Tibial nerve (tissue), 4 donors: Measurements from ENCODE around the gene OPCML. TPM values are rescaled to one million over a fixed set of nuclear protein-coding genes. Genes with fewer than 3 reads are reported as not detected.

ENCODE experiments used
- DNase-seq, 2 donors: peaks; one replicate each; pipeline ENCODE4 v3.0.0-alpha.2; 2019; ENCODE audit warnings: low spot score in 2 of 2
- H3K27ac ChIP-seq, 4 donors: fragments of 200-600 bp; sonication (generic) in 3 of 4; one replicate each; pipeline ENCODE4 v1.5.1; 2017 to 2019; ENCODE audit warnings: mild to moderate bottlenecking in 1 of 4
- H3K27me3 ChIP-seq, 2 donors: fragments of 200-600 bp; sonication (generic) in 1 of 2; one replicate each; pipeline versions ENCODE4 v1.5.1 to v1.6.0; 2017 to 2019
- H3K36me3 ChIP-seq, 3 donors: fragments of 200-600 bp; sonication (generic); one replicate each; pipeline ENCODE4 v1.5.1; 2018 to 2019
- H3K4me1 ChIP-seq, 4 donors: fragments of 200-600 bp; sonication (generic) in 3 of 4; one replicate each; pipeline ENCODE4 v1.5.1; 2017 to 2019
- H3K4me3 ChIP-seq, 4 donors: fragments of 200-600 bp; sonication (generic) in 3 of 4; one replicate each; pipeline ENCODE4 v1.5.1; 2017 to 2019; ENCODE audit warnings: mild to moderate bottlenecking in 1 of 4, moderate library complexity in 1 of 4
- H3K9me3 ChIP-seq, 4 donors: fragments of 200-600 bp; sonication (generic) in 3 of 4; one replicate each; pipeline ENCODE4 v1.5.1; 2017 to 2019
- CTCF ChIP-seq, 5 experiments: fragments of 200-600 bp in 3 of 5; fragments of 450-650 bp in 2 of 5; sonication (generic) in 3 of 5; IDR thresholded peaks; one replicate each; pipeline ENCODE4 v1.5.1; 2016 to 2019; ENCODE audit warnings: antibody characterized with exemption in 5 of 5, mild to moderate bottlenecking in 3 of 5, moderate library complexity in 2 of 5
- EP300 ChIP-seq, 2 donors: sonication (generic); formaldehyde crosslinking; IDR thresholded peaks; one replicate each; pipeline ENCODE4 v1.6.1; 2017; ENCODE audit warnings: antibody characterized with exemption in 2 of 2, mild to moderate bottlenecking in 1 of 2
- POLR2A ChIP-seq, 2 donors: fragments of 450-650 bp; IDR thresholded peaks; one replicate each; pipeline ENCODE4 v1.6.1; 2017; ENCODE audit warnings: antibody characterized with exemption in 2 of 2, mild to moderate bottlenecking in 2 of 2, moderate library complexity in 2 of 2
- WGBS, 2 donors: methylation state at CpG; one replicate each; pipeline ENCODE4 v1.1.5; 2018; 5-methylcytosine and 5-hydroxymethylcytosine counted together
- total RNA-seq, 4 donors: library from RNA; depleted of rRNA; stranded (reverse); fragments of >200 nt; gene quantifications; one replicate each; pipeline ENCODE4 v1.1.0, GENCODE V29; 2016

Gene OPCML
- total RNA-seq, 4 donors from 2014 or later = 1.0 to 10.8 (median 1.9) TPM

DNA sequence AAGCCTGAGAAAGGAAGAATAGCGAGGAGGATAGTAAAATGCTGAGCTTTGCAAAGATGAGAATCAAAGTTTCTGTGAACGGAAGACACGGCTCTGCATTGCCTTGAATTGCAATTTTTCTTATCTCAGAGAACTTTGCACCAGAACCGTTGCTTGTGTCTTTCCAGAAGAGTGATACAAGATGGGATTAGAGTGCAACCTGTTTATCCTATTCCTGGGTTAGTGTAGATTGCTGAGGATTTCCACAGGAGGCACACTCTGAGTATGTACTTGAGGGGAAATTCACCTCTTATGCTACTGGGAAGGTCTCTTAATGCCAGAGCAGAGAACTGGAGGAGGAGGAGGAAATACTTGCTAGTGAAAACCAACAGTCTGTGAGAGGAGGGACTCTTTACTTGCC lies 377.5 kb downstream of the OPCML start:
- no peaks in the 10 kb centered on the region for H3K4me1 ChIP-seq
- WGBS, 2 donors = 70 to 78% methylated on average over 4 of the region's 4 CpGs
- DNase-seq = no peak
- no peaks in the 10 kb centered on the region for H3K36me3 ChIP-seq
- TF ChIP-seq CTCF (IDR thresholded peaks at IDR 0.05) (no peak), EP300 (IDR thresholded peaks at IDR 0.05) (no peak), POLR2A (IDR thresholded peaks at IDR 0.05) (no peak)
- no peaks in the 10 kb centered on the region for H3K9me3 ChIP-seq
- H3K27ac ChIP-seq = no peak overlapping the region
- H3K4me3 ChIP-seq = no peak overlapping the region
- peaks cover 0 to 28% of the 10 kb centered on the region in 2 donors for H3K27me3 ChIP-seq

DNA sequence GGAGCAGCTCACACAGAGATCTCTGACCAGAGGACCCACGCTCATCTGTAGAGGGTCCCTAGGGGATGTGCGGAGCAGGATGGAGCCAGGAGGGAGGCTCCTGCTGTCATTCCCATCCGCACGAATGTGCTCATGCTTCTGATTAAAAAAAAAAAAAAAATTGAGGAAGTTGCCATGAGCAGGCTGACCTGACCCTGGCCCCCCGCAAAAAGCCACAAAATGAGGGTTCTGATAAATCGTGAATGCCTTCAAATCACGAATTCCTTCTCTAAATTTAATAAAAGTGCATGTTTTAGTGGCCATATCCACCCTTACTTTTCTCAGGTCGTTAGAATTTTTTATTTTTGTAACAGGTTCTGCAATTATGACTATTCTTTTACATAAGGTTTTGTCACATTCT lies 378.2 kb downstream of the OPCML start:
- Histone ChIP-seq H3K9me3 (no peaks in the 10 kb centered on the region), H3K27me3 (peaks cover 0 to 21% of the 10 kb centered on the region in 2 donors), H3K36me3 (no peaks in the 10 kb centered on the region), H3K27ac (no peak overlapping the region), H3K4me3 (no peak overlapping the region), H3K4me1 (no peaks in the 10 kb centered on the region)
- 66 to 74% methylated on average over 8 of the region's 8 CpGs for WGBS, 2 donors
- no peak for TF ChIP-seq EP300 (IDR thresholded peaks at IDR 0.05)
- no peak for TF ChIP-seq CTCF (IDR thresholded peaks at IDR 0.05)
- TF ChIP-seq POLR2A (IDR thresholded peaks at IDR 0.05) = no peak
- no peak for DNase-seq

- no peak overlapping the region for H3K4me3 ChIP-seq
- H3K4me1 ChIP-seq = no peaks in the 10 kb centered on the region
- H3K36me3 ChIP-seq = no peaks in the 10 kb centered on the region
- WGBS, 2 donors = 37 to 44% methylated on average over 17 to 18 of the region's 18 CpGs
- no peaks in the 10 kb centered on the region for H3K9me3 ChIP-seq
- TF ChIP-seq CTCF (IDR thresholded peaks at IDR 0.05) = no peak
- no peak for TF ChIP-seq EP300 (IDR thresholded peaks at IDR 0.05)
- no peak for TF ChIP-seq POLR2A (IDR thresholded peaks at IDR 0.05)
- H3K27ac ChIP-seq = no peak overlapping the region
- no peak for DNase-seq
- peaks cover 0 to 20% of the 10 kb centered on the region in 2 donors for H3K27me3 ChIP-seq
These were observed 379.3 kb downstream of the OPCML start for GRCh38 chr11:133153031-133153430.

GRCh38 chr11:133149698-133150097 lies 382.6 kb downstream of the OPCML start:
- TF ChIP-seq POLR2A (IDR thresholded peaks at IDR 0.05) = no peak
- TF ChIP-seq EP300 (IDR thresholded peaks at IDR 0.05) = no peak
- TF ChIP-seq CTCF (IDR thresholded peaks at IDR 0.05) = no peak
- Histone ChIP-seq H3K9me3 (no peaks in the 10 kb centered on the region), H3K36me3 (no peaks in the 10 kb centered on the region), H3K27ac (no peak overlapping the region), H3K4me3 (no peak overlapping the region), H3K4me1 (no peaks in the 10 kb centered on the region), H3K27me3 (no peaks in the 10 kb centered on the region)
- WGBS, 2 donors = 49 to 53% methylated on average over 5 of the region's 5 CpGs
- DNase-seq = no peak

DNA sequence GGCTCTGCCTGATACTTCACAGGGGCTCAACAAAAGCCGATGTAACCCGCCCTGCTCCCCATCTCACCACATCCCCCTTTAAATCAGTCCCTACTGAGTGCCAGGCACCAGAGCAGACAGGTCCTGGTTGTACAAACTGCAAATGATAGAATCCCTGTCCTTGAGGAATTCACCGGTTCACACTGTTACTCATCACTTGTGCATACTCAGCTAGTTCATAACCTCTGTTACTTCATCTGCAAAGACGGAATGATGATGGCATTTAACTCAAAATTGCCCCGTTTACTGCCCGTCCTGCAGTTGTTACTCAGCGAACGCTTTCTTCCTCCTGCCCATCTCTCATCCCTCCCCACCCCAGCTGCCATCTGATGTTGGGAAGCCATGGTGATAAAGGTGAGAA lies 384.7 kb downstream of the OPCML start:
- 72 to 73% methylated on average over 8 of the region's 8 CpGs for WGBS, 2 donors
- Histone ChIP-seq H3K27ac (no peak overlapping the region), H3K27me3 (no peaks in the 10 kb centered on the region), H3K4me3 (no peak overlapping the region), H3K36me3 (no peaks in the 10 kb centered on the region), H3K4me1 (no peaks in the 10 kb centered on the region), H3K9me3 (no peaks in the 10 kb centered on the region)
- no peak for DNase-seq
- no peak for TF ChIP-seq EP300 (IDR thresholded peaks at IDR 0.05)
- TF ChIP-seq POLR2A (IDR thresholded peaks at IDR 0.05) = no peak
- TF ChIP-seq CTCF (IDR thresholded peaks at IDR 0.05) = no peak
